Fibroblast of lung (primary cell): ENCODE results near the gene KIAA1671. TPM values are rescaled to one million over a fixed set of nuclear protein-coding genes. Genes with fewer than 3 reads are reported as not detected.
"Not testable (repeated sequence)": the region's sequence is repeated elsewhere in the genome, so short reads cannot be mapped to it uniquely, and the experiment has no call there.

Experiments
- DNase-seq, 2 donors: peaks; one replicate each; pipeline versions ENCODE4 v3.0.0 to v3.0.0-alpha.2; 2010; ENCODE audit warnings: low read depth in 2 of 2
- H2AFZ ChIP-seq: 2 replicates; pipeline ENCODE4 v1.5.1; 2012; ENCODE audit warnings: low read length, control low read depth, inconsistent platforms
- H3K27ac ChIP-seq: 2 replicates; pipeline ENCODE4 v1.5.1; 2011; ENCODE audit warnings: low read length, control low read depth; ENCODE audit not compliant: insufficient read depth
- H3K27me3 ChIP-seq: 2 replicates; pipeline ENCODE4 v1.5.1; 2011; ENCODE audit warnings: mild to moderate bottlenecking, low read length; ENCODE audit not compliant: control insufficient read depth, insufficient read depth
- H3K36me3 ChIP-seq: 2 replicates; pipeline ENCODE4 v1.5.1; 2011; ENCODE audit warnings: low read length; ENCODE audit not compliant: control insufficient read depth, insufficient read depth
- H3K4me1 ChIP-seq: 2 replicates; pipeline ENCODE4 v1.5.1; 2011; ENCODE audit warnings: low read length; ENCODE audit not compliant: control insufficient read depth, insufficient read depth; ENCODE audit errors: extremely low read depth
- H3K4me2 ChIP-seq: 2 replicates; pipeline ENCODE4 v1.5.1; 2011; ENCODE audit warnings: low read length, control low read depth; ENCODE audit not compliant: insufficient read depth; ENCODE audit errors: extremely low read depth
- H3K4me3 ChIP-seq, 4 experiments: fragments of 200-600 bp in 1 of 4; sonication (generic) in 1 of 4; replicated peaks in 1 of 4; 2 replicates each; pipeline ENCODE4 v1.5.1; 2011 to 2016; ENCODE audit warnings: low read length in 4 of 4, low read depth in 3 of 4, mild to moderate bottlenecking in 3 of 4, control low read depth in 2 of 4, inconsistent platforms in 1 of 4, mixed read lengths in 1 of 4; ENCODE audit not compliant: insufficient read depth in 1 of 4; ENCODE audit errors: control extremely low read depth in 1 of 4
- H3K79me2 ChIP-seq: 2 replicates; pipeline ENCODE4 v1.5.1; 2012; ENCODE audit warnings: mild to moderate bottlenecking, low read length, inconsistent platforms; ENCODE audit not compliant: control insufficient read depth, insufficient read depth
- H3K9ac ChIP-seq: 2 replicates; pipeline ENCODE4 v1.5.1; 2011; ENCODE audit warnings: mild to moderate bottlenecking, low read length, control low read depth; ENCODE audit not compliant: insufficient read depth
- H3K9me3 ChIP-seq: 2 replicates; pipeline ENCODE4 v1.5.1; 2012; ENCODE audit warnings: low read depth, low read length; ENCODE audit not compliant: control insufficient read depth, insufficient read depth
- H4K20me1 ChIP-seq: 2 replicates; pipeline ENCODE4 v1.5.1; 2011; ENCODE audit warnings: low read length; ENCODE audit not compliant: control insufficient read depth, insufficient read depth; ENCODE audit errors: extremely low read depth
- EZH2 ChIP-seq: IDR thresholded peaks from 2 replicates; pipeline ENCODE4 v1.5.1; 2012; ENCODE audit warnings: low read length, control low read depth, mild to moderate bottlenecking; ENCODE audit errors: missing control alignments
- polyA plus RNA-seq, 2 donors: library from polyadenylated mRNA; depleted of rRNA in 1 of 2; stranded (reverse) in 1 of 2; unstranded in 1 of 2; fragments of >200 nt; gene quantifications; 2 replicates each; pipeline ENCODE4 v1.2.1, GENCODE V29; 2011 to 2012; ENCODE audit warnings: missing spikeins in 1 of 2
- total RNA-seq: library from RNA; depleted of rRNA; stranded (reverse); fragments of >200 nt; gene quantifications from 2 replicates; pipeline ENCODE4 v1.2.1, GENCODE V29; 2014
- TF ChIP-seq, protein P1 (sequence below), 2 donors: IDR thresholded peaks in 1 of 2; conservative IDR thresholded peaks in 1 of 2; 1 replicate in 1 of 2; 2 replicates in 1 of 2; pipeline ENCODE4 v1.5.1; 2011 to 2012; ENCODE audit warnings: low read length in 2 of 2, control low read depth in 1 of 2, inconsistent platforms in 1 of 2, low read depth in 1 of 2, mild to moderate bottlenecking in 1 of 2

KIAA1671 gene
- total and polyA plus RNA-seq, 2 donors (not counting 1 experiment from before 2014, with no cell fraction given), result 0.34 to 1.3 TPM

DNA sequence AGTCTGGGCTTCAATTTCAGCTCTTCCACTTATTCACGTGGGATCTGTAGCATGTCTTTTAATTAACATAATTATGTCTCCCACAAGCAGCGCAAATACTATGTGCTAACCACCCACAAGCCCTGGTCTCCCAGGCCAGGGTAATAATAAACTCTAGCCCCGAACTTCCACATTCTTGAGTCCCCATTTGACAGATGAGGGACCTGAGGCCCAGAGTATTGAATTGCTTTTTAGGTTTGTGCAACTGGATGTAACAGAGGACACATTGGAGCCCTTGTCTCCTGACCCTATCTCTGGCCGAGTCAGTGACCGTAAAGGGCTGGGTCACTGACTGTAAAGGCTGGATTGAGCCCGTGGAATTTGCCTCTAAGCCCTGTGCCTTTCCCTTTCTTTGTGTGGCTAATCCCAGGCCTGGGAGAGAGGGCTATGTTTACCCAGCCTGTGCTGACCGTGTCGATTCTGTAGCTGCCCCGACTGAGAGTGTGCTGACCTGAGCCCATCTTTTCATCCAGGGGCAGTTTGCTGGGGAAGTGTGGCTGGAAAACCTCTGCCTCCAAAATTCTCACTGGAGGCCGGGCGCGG lies 270.8 kb downstream of the KIAA1671 start:
- Histone ChIP-seq H3K27me3 (no peaks in the 10 kb centered on the region), H3K27ac (no peak overlapping the region), H2AFZ (no peak overlapping the region), H3K9ac (no peak overlapping the region), H3K79me2 (no peaks in the 10 kb centered on the region), H3K4me2 (no peak overlapping the region), H3K9me3 (no peaks in the 10 kb centered on the region), H3K36me3 (no peaks in the 10 kb centered on the region), H3K4me1 (no peaks in the 10 kb centered on the region), H3K4me3 (no peak overlapping the region), H4K20me1 (no peaks in the 10 kb centered on the region)
- no peak for TF ChIP-seq EZH2
- no peak for DNase-seq

DNA sequence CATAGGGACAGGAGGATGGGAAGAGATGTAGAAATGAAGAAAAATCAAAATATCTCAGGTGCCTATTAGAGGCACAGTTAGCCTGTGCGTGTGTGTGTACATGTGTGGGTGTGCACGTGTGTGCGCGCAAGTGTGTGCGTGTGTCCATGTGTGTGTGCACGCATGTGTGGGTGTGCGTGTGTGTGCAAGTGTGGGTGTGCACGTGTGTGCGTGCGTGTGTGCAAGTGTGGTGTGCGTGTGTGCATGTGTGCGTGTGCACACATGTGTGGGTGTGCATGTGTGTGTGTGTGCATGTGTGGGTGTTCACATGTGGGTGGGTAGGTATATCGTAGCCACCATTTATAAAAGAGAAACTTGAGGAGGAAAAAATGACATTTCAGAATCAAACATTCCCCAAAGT lies 276.3 kb downstream of the KIAA1671 start:
- TF ChIP-seq EZH2, result no peak
- TF ChIP-seq, protein P1, sequence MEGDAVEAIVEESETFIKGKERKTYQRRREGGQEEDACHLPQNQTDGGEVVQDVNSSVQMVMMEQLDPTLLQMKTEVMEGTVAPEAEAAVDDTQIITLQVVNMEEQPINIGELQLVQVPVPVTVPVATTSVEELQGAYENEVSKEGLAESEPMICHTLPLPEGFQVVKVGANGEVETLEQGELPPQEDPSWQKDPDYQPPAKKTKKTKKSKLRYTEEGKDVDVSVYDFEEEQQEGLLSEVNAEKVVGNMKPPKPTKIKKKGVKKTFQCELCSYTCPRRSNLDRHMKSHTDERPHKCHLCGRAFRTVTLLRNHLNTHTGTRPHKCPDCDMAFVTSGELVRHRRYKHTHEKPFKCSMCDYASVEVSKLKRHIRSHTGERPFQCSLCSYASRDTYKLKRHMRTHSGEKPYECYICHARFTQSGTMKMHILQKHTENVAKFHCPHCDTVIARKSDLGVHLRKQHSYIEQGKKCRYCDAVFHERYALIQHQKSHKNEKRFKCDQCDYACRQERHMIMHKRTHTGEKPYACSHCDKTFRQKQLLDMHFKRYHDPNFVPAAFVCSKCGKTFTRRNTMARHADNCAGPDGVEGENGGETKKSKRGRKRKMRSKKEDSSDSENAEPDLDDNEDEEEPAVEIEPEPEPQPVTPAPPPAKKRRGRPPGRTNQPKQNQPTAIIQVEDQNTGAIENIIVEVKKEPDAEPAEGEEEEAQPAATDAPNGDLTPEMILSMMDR (conservative IDR thresholded peaks at IDR 0.05 in 1 of 2, IDR thresholded peaks at IDR 0.05 in 1 of 2; ENCODE audit: low read depth in 1 of 2, low read length in 2 of 2), result no peak

DNA sequence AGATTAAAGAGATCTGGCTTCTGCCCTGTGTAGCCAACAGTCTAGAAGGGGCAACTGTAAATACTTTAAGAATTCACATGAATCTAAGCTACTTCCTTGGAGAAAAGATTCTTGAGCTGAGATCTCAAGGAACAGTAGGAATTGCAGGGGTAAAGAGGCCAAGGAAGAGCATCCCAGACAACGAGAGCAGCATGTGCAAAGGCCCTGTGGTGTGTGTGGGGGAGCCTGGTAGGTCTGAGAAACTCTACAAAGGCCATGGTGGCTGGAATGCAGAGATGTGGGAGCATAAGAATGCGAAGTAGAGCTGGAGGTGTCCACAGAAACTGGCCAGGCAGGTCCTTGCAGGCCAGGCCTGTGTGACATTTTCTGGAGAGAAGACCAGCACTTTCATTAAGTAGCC lies 278.2 kb downstream of the KIAA1671 start:
- not testable (repeated sequence) for H2AFZ ChIP-seq, H3K4me2 ChIP-seq, H3K9ac ChIP-seq, H3K9me3 ChIP-seq, H3K27ac ChIP-seq, H4K20me1 ChIP-seq, H3K36me3 ChIP-seq, H3K4me3 ChIP-seq, H3K79me2 ChIP-seq, H3K27me3 ChIP-seq, DNase-seq, H3K4me1 ChIP-seq

More for the DNA sequence above, 276.3 kb downstream of the KIAA1671 start:
- no peak overlapping the region for H3K4me2 ChIP-seq
- no peaks in the 10 kb centered on the region for H3K4me1 ChIP-seq
- H4K20me1 ChIP-seq, result no peaks in the 10 kb centered on the region
- no peaks in the 10 kb centered on the region for H3K9me3 ChIP-seq
- no peak overlapping the region for H3K4me3 ChIP-seq
- DNase-seq, result no peak
- no peaks in the 10 kb centered on the region for H3K36me3 ChIP-seq
- no peak overlapping the region for H2AFZ ChIP-seq
- no peaks in the 10 kb centered on the region for H3K79me2 ChIP-seq
- no peak overlapping the region for H3K27ac ChIP-seq
- no peak overlapping the region for H3K9ac ChIP-seq
- no peaks in the 10 kb centered on the region for H3K27me3 ChIP-seq

DNA sequence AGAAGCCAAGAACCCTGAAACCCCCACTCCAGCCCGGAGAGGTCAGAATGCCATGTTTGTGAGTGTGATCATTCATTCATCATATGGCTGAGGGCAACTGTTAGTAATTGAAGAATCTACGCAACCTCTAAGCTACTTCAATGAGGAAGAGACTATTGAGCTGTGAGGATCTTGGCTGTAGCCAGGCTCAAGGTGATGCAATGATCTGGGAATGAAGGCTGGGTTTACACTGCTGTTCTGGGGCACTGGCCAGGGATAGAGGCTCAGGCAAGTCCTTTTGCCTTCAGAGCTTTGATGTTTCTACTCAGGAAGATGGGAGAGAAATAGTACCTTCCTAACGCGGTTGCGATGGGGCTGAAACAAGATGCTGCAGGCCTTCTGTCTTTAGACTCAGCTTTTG lies 279.8 kb downstream of the KIAA1671 start:
- no peak for TF ChIP-seq EZH2
- TF ChIP-seq, protein P1 (conservative IDR thresholded peaks at IDR 0.05 in 1 of 2, IDR thresholded peaks at IDR 0.05 in 1 of 2; ENCODE audit: low read depth in 1 of 2, low read length in 2 of 2), result no peak
- no peaks in the 10 kb centered on the region for H3K4me1 ChIP-seq
- H3K27me3 ChIP-seq, result no peaks in the 10 kb centered on the region
- no peak overlapping the region for H3K4me2 ChIP-seq
- DNase-seq, result peak; percentile 3 to 38
- H4K20me1 ChIP-seq, result no peaks in the 10 kb centered on the region
- no peaks in the 10 kb centered on the region for H3K36me3 ChIP-seq
- no peak overlapping the region for H3K27ac ChIP-seq
- H3K9me3 ChIP-seq, result no peaks in the 10 kb centered on the region
- H3K9ac ChIP-seq, result no peak overlapping the region
- no peaks in the 10 kb centered on the region for H3K79me2 ChIP-seq
- H3K4me3 ChIP-seq, result no peak overlapping the region
- H2AFZ ChIP-seq, result no peak overlapping the region

DNA sequence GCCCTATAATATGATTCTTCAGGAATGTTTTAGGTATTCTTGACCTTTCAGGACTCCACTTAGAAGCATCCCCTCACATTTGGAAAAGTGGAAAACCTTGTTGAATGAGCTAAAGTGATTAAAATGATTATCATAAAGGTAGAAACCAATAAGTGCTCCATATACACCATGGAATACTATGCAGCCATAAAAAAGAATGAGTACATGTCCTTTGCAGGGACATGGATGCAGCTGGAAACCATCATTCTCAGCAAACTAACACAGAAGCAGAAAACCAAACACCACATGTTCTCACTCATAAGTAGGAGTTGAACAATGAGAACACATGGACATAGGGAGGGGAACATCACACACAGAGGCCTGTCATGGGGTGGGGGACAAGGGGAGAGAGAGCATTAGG lies 281.2 kb downstream of the KIAA1671 start:
- not testable (repeated sequence) for H3K79me2 ChIP-seq, H2AFZ ChIP-seq, H3K27me3 ChIP-seq, H3K4me3 ChIP-seq, H3K27ac ChIP-seq, H3K9me3 ChIP-seq, H4K20me1 ChIP-seq, DNase-seq, H3K4me1 ChIP-seq, H3K36me3 ChIP-seq, H3K9ac ChIP-seq, H3K4me2 ChIP-seq
